Kidney (tissue), 14 donors: ENCODE measurements around the gene DBP. TPM values are rescaled to one million over a fixed set of nuclear protein-coding genes. Genes with fewer than 3 reads are reported as not detected.

Experiments used
- DNase-seq, 5 donors: peaks; one replicate each; pipeline ENCODE4 v3.0.0-alpha.2; 2013 to 2020
- FAIRE-seq: peaks from 2 replicates; lab custom pipeline; 2012; peaks lifted over from hg19 to GRCh38; lab: Jason Lieb, UNC
- H3K27ac ChIP-seq, 2 donors: one replicate each; pipeline ENCODE4 v1.7.0; 2013; ENCODE audit warnings: low read depth in 2 of 2, low read length in 2 of 2, inconsistent platforms in 1 of 2
- H3K27me3 ChIP-seq: one replicate; pipeline ENCODE4 v1.7.1; 2013; ENCODE audit warnings: low read length, inconsistent platforms; ENCODE audit not compliant: control insufficient read depth, insufficient read depth
- H3K36me3 ChIP-seq, 3 donors: one replicate each; pipeline versions ENCODE4 v1.7.0 to v1.7.1; 2013; ENCODE audit warnings: low read length in 3 of 3, control low read depth in 1 of 3, inconsistent platforms in 1 of 3; ENCODE audit not compliant: insufficient read depth in 3 of 3, control insufficient read depth in 2 of 3
- H3K4me1 ChIP-seq, 3 donors: one replicate each; pipeline versions ENCODE4 v1.7.0 to v1.7.1; 2013; ENCODE audit warnings: low read length in 3 of 3, inconsistent platforms in 1 of 3, low read depth in 1 of 3; ENCODE audit not compliant: control insufficient read depth in 2 of 3, insufficient read depth in 2 of 3
- H3K4me3 ChIP-seq, 3 donors: one replicate each; pipeline versions ENCODE4 v1.7.0 to v1.8.1; 2013; ENCODE audit warnings: low read length in 3 of 3, control low read depth in 1 of 3, inconsistent platforms in 1 of 3
- H3K9ac ChIP-seq, 3 donors: one replicate each; pipeline versions ENCODE4 v1.7.0 to v1.7.1; 2013; ENCODE audit warnings: low read length in 3 of 3, control low read depth in 1 of 3, inconsistent platforms in 1 of 3
- H3K9me3 ChIP-seq, 3 donors: one replicate each; pipeline versions ENCODE4 v1.7.0 to v1.7.1; 2013; ENCODE audit warnings: low read length in 3 of 3, control low read depth in 1 of 3, inconsistent platforms in 1 of 3; ENCODE audit not compliant: control insufficient read depth in 2 of 3, insufficient read depth in 1 of 3
- intact Hi-C: fragments of 100-400 bp; cut with DNase I; formaldehyde crosslinking; loops from one replicate; pipeline ENCODE4 v1.11.1; 2022
- polyA plus RNA-seq: library from polyadenylated mRNA; stranded (reverse); fragments of 350-450 nt; fragmentation: Illumina TruSeq; extraction: RNeasy Lipid Tissue Mini Kit (QIAGEN cat#74804); gene quantifications from one replicate; pipeline ENCODE4 v1.2.3, GENCODE V29; 2014; ENCODE audit warnings: low read depth, low replicate concordance; ENCODE audit not compliant: insufficient read depth
- total RNA-seq: library from RNA; stranded (reverse); fragmentation: NEBNext Ultra II Directional; extraction: Animal tissue kit (Norgen Biotek cat#: 25700); gene quantifications from one replicate; pipeline ENCODE4 v1.2.1, GENCODE V29; 2021
- TF ChIP-seq, protein P1 (sequence below): IDR thresholded peaks from 3 replicates; pipeline ENCODE4 v1.5.1; 2012; ENCODE audit warnings: mild to moderate bottlenecking, moderate library complexity, borderline replicate concordance; ENCODE audit not compliant: insufficient read depth; ENCODE audit errors: extremely low read depth
- donor health status: control.
- donor health status: control.
- donor health status: control.
- donor health status: control.
- donor health status: control.
- donor health status: DM: yes; HTN: yes; CAD: no.
- donor health status: Normal renal cell carcinoma (clear cell type).

The DBP gene
- total and polyA plus RNA-seq, 2 donors from 2014 or later: 14.5 to 20.4 TPM

DNA sequence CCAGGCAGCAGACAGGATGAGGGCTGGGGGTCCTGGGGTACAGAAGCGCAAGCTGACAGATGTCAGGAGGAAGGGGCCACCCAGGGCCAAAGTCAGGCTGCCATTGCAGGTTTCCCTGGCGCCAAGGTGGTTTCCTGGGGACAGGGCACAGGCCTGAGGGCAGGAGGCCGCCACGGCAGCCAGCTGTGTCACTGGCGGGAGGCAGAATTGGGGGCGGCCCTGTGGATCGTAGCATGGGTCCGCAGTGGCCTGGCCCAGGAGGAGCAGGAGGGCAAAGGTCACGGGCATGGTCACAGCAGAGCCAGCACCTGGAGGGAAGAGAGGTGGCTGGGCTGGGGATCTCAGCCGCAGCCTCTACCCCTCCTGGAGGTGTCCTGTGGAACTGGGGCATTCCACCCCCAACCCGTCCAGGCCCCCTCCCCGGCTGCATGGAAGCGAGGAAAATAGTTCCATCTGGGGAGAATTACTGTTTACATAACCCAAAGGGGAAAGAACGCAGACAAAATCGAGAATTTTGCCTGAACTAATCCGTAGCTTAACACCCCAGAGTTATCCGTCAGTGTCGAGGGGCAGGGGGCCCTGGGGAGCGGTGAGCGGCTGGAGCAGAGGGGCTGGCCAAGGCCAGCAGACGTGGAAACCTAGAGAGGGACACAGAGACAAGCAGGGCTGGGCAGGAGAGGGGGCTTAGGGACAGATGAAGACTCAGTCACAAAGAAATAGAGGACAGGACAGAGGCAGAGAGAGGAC is 33.7 kb upstream of the DBP start:
- Histone ChIP-seq H3K27me3 (no peaks in the 10 kb centered on the region), H3K27ac (no peak overlapping the region), H3K4me1 (peaks cover 0 to 4% (median 0%) of the 10 kb centered on the region in 3 donors), H3K9me3 (no peaks in the 10 kb centered on the region), H3K4me3 (no peak overlapping the region), H3K9ac (no peak overlapping the region), H3K36me3 (no peaks in the 10 kb centered on the region)
- TF ChIP-seq, protein P1, sequence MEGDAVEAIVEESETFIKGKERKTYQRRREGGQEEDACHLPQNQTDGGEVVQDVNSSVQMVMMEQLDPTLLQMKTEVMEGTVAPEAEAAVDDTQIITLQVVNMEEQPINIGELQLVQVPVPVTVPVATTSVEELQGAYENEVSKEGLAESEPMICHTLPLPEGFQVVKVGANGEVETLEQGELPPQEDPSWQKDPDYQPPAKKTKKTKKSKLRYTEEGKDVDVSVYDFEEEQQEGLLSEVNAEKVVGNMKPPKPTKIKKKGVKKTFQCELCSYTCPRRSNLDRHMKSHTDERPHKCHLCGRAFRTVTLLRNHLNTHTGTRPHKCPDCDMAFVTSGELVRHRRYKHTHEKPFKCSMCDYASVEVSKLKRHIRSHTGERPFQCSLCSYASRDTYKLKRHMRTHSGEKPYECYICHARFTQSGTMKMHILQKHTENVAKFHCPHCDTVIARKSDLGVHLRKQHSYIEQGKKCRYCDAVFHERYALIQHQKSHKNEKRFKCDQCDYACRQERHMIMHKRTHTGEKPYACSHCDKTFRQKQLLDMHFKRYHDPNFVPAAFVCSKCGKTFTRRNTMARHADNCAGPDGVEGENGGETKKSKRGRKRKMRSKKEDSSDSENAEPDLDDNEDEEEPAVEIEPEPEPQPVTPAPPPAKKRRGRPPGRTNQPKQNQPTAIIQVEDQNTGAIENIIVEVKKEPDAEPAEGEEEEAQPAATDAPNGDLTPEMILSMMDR: no peak
- intact Hi-C loops: no loop called here
- DNase-seq (peak in 1 of 5 donors; percentile 15), FAIRE-seq (no peak)

- Histone ChIP-seq H3K4me1 (peaks cover 0 to 3% (median 0%) of the 10 kb centered on the region in 3 donors), H3K27me3 (no peaks in the 10 kb centered on the region), H3K4me3 (no peak overlapping the region), H3K9me3 (no peaks in the 10 kb centered on the region), H3K9ac (no peak overlapping the region), H3K27ac (no peak overlapping the region), H3K36me3 (no peaks in the 10 kb centered on the region)
- TF ChIP-seq, protein P1: no peak
- intact Hi-C loops: no loop called here
- DNase-seq (no peak), FAIRE-seq (no peak)
Observed at GRCh38 chr19:48669903-48670668, 32.9 kb upstream of the DBP start.

DNA sequence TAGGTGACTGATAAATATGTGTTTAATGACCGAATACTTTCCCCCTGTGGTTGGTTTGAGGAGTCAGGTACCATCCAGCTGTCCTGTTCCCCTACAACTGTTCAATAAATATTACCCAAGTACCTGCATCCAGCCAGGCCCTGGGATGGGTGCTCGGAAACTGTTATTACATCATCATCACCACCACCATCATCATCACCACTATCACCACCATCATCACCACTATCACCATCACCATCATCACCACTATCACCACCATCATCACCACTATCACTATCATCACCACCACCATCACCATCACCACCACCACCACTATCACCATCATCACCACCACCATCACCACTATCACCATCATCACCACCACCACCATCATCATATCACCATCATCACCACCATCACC is 31.6 kb upstream of the DBP start:
- Histone ChIP-seq H3K4me1 (no peaks in the 10 kb centered on the region), H3K36me3 (no peaks in the 10 kb centered on the region), H3K9me3 (no peaks in the 10 kb centered on the region), H3K9ac (no peak overlapping the region), H3K27me3 (no peaks in the 10 kb centered on the region), H3K27ac (no peak overlapping the region), H3K4me3 (no peak overlapping the region)
- no peak for FAIRE-seq
- intact Hi-C loops: no loop called here
- TF ChIP-seq, protein P1: no peak
- no peak for DNase-seq
